ENCODE measurements around the gene PHF20. TPM values are rescaled to one million over a fixed set of nuclear protein-coding genes. Genes with fewer than 3 reads are reported as not detected.
"Not testable (repeated sequence)": the region's sequence is repeated elsewhere in the genome, so short reads cannot be mapped to it uniquely, and the experiment has no call there.

PHF20 gene
- total RNA-seq, 3 donors from 2014 or later: 48.5 to 60.0 (median 59.7) TPM

DNA sequence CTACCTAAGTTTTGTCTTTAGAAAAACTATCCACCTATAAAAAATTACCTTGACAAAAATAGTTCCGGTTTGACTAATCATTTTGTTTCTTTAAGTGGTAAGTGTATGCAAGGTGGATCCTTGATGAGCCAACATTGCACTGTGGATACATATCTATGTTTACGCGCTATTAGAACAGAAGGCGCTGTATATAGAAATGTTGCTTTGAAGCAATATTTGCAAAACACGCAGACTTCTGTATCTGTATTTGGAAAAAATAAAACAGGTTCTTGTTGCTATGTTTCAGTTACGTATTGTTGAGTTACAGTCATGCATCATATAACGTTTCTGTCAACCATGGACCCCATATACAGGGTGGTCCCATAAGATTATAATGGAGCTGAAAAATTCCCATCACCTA lies 178.3 kb downstream of the PHF20 start:
- no peak for DNase-seq (ENCODE audit: low spot score in 2 of 2)
- Histone ChIP-seq H3K9me3 (no peaks in the 10 kb centered on the region), H3K27ac (no peak overlapping the region), H3K4me3 (no peak overlapping the region), H3K4me1 (peaks cover 4 to 12% of the 10 kb centered on the region in 2 donors), H3K36me3 (no peaks in the 10 kb centered on the region), H3K27me3 (no peaks in the 10 kb centered on the region)
- intact Hi-C loops (cut with DNase I; ENCODE audit: low total_unique reads): no loop called here
- TF ChIP-seq POLR2A (IDR thresholded peaks at IDR 0.05) (no peak), POLR2AphosphoS5 (IDR thresholded peaks at IDR 0.05) (no peak)
- TF ChIP-seq, protein P1, sequence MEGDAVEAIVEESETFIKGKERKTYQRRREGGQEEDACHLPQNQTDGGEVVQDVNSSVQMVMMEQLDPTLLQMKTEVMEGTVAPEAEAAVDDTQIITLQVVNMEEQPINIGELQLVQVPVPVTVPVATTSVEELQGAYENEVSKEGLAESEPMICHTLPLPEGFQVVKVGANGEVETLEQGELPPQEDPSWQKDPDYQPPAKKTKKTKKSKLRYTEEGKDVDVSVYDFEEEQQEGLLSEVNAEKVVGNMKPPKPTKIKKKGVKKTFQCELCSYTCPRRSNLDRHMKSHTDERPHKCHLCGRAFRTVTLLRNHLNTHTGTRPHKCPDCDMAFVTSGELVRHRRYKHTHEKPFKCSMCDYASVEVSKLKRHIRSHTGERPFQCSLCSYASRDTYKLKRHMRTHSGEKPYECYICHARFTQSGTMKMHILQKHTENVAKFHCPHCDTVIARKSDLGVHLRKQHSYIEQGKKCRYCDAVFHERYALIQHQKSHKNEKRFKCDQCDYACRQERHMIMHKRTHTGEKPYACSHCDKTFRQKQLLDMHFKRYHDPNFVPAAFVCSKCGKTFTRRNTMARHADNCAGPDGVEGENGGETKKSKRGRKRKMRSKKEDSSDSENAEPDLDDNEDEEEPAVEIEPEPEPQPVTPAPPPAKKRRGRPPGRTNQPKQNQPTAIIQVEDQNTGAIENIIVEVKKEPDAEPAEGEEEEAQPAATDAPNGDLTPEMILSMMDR (IDR thresholded peaks at IDR 0.05): no peak

DNA sequence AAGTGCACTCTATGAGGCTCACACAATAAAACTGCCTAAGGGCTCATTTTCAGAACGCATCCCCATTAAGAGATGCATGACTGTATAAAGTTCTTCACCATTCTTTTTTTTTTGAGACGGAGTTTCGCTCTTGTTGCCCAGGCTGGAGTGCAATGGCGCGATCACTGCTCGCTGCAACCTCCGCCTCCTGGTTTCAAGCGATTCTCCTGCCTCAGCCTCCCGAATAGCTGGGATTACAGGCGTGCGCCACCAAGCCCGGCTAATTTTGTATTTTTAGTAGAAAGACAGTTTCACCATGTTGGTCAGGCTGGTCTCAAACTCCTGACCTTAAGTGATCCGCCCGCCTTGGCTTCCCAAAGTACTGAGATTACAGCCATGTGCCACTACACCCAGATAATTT lies 180.3 kb downstream of the PHF20 start:
- H3K36me3 ChIP-seq; H3K27me3 ChIP-seq; DNase-seq (ENCODE audit: low spot score in 2 of 2); H3K9me3 ChIP-seq; intact Hi-C loops (cut with DNase I; ENCODE audit: low total_unique reads); H3K4me3 ChIP-seq: not testable (repeated sequence)
- peaks cover 4 to 12% of the 10 kb centered on the region in 2 donors for H3K4me1 ChIP-seq
- H3K27ac ChIP-seq: peak overlapping the region; percentile 98 to 99

DNA sequence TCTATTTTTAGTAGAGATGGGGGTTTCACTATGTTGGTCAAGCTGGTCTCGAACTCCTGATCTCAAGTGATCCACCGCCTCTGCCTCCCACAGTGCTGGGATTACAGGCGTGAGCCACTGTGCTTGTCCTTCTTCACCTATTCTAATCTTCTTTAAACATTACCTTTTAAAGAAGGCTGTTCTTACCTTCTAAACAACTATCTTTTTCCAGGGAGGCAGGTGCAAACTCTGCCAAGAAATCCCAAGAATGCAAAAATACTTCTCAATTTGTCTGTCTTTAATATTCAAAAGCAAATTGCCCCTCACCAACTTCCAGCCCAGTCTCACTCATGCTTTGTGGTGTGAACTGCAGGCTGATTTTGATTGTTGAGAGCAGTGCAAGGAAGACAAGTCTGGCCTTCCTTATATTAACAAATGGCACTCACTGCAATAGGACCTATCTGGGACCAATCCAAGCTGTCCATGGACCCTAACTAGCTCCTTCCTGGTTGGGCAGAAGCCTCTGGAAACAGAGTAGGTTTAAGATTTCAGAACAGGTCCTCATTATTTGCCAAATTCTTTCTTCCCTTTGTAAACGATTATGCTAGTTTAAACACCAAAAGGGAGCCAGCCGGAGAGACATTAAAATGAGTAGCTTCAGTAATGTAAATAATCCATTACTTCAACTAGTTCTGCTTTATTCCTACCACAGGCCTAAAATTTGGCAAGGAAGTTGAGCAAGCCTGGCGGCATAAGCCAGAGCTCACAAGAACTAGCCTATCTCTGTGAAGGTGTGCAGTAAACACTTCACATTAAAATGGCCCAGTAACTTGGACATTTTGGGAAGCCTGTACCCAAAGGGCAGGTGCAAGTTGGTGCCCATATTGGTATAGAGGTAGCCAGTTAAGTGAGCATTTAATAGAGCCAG lies 180.9 kb downstream of the PHF20 start:
- Histone ChIP-seq H3K9me3 (no peaks in the 10 kb centered on the region), H3K27ac (peak overlapping the region; percentile 98 to 99), H3K27me3 (no peaks in the 10 kb centered on the region), H3K36me3 (no peaks in the 10 kb centered on the region), H3K4me3 (peak overlapping the region; percentile 95 to 96 (median 95)), H3K4me1 (peaks cover 4 to 12% of the 10 kb centered on the region in 2 donors)
- TF ChIP-seq, protein P1 (IDR thresholded peaks at IDR 0.05): no peak
- TF ChIP-seq POLR2A (IDR thresholded peaks at IDR 0.05): no peak
- no peak for TF ChIP-seq POLR2AphosphoS5 (IDR thresholded peaks at IDR 0.05)
- intact Hi-C loops (cut with DNase I; ENCODE audit: low total_unique reads): no loop called here
- DNase-seq (ENCODE audit: low spot score in 2 of 2): no peak

DNA sequence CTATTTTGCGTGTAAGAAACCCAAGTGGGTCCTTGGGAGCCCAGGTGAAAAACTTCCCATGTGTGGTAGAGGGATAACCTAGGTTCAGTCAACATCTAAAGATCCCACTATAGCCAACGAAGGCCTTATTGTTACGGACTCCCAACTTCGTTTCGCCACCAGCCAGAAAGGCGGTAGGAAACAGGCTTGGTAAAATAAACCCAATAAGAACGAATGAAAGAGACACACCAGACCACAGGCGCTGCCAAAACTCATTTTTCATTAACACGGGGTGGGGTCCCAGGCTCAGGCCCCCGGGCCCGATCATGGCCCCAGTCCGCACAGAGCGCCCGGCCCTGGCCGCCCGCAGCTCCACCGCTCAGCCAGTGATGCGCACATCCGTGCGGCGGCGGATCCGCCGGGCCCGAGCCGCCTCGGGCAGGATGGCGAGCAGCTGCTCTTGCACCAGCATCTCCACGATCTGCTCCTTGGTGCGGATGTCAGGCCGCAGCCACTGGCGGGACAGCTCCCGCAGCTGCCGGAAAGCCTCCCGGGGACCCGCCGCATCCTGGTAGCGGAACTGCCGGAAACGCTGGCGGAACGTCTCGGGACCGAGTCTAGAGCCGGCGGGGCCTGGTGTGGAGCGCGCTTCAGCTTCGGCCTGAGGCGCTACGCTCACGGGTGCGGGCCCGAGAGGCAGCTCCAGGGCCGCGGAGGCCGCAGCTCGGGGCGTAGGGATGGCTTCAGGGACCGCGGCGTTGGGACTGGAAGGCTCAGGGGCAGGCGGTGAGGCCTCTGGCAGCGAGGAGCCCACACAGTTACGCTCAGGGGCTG lies 181.8 kb downstream of the PHF20 start:
- H3K4me1 ChIP-seq: peaks cover 4 to 12% of the 10 kb centered on the region in 2 donors
- intact Hi-C loops (cut with DNase I; ENCODE audit: low total_unique reads): no loop called here
- no peaks in the 10 kb centered on the region for H3K27me3 ChIP-seq
- peak; percentile 27 to 61 for DNase-seq (ENCODE audit: low spot score in 2 of 2)
- H3K27ac ChIP-seq: peak overlapping the region; percentile 98 to 99
- peak in 1 of 3 donors; percentile 12 for TF ChIP-seq POLR2AphosphoS5 (IDR thresholded peaks at IDR 0.05)
- TF ChIP-seq POLR2A (IDR thresholded peaks at IDR 0.05): no peak
- H3K4me3 ChIP-seq: peak overlapping the region; percentile 95 to 96 (median 95)
- no peaks in the 10 kb centered on the region for H3K36me3 ChIP-seq
- no peaks in the 10 kb centered on the region for H3K9me3 ChIP-seq

DNA sequence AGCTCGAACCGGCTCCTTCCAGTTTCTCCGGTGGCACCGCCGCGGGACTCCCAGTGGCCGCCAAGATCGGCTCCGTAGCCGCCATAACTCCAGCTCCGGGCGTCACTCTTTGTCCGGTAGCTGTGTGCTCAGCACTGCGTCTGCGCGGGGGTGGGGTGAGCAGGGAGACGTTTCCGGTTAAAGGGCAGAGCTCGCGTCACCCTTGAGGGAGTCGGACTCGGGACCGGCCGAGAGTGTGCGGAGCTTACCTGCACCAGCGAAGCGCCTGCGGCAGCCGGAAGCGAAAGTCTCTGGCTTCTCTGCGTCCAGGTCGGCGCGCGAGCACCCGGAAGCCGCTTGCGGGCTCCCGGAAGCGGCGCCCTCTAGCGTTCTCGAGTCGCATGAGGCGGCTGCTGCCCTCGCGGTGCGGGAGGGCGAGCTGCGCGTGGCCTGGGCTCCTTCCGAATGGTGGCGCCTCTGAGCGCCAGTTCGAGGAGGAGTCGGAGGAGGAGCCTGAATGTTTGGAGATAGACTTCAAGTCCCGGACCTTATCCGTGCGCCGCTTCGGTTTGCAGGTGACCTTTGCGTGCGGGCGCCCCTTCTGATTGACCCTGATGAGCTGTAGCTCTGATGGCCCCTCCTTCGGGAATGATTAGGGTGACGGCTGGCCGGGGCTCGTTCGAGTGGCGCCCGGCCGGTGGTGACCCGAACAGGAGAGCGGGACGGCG lies 182.5 kb downstream of the PHF20 start, which contains the start of gene SCAND1:
SCAND1 (minus strand) TSS at position 303 of the 707 bp plus-strand sequence; CDS start at position 85, 218 bp downstream.
- peak within 1 kb of the TSS; percentile 95 to 96 (median 95) for H3K4me3 ChIP-seq
- peaks cover 4 to 12% of the 10 kb centered on the region in 2 donors for H3K4me1 ChIP-seq
- peak; percentile 95 to 96 for DNase-seq (ENCODE audit: low spot score in 2 of 2)
- H3K27ac ChIP-seq: peak within 1 kb of the TSS; percentile 98 to 99
- intact Hi-C loops (cut with DNase I; ENCODE audit: low total_unique reads): no loop called here
- no peaks in the 10 kb centered on the region for H3K9me3 ChIP-seq
- TF ChIP-seq, protein P1 (IDR thresholded peaks at IDR 0.05): peak; percentile 76 to 97 (median 91)
- TF ChIP-seq POLR2A (IDR thresholded peaks at IDR 0.05) (peak; percentile 57), POLR2AphosphoS5 (IDR thresholded peaks at IDR 0.05) (peak; percentile 55 to 77 (median 70))
- no peaks in the 10 kb centered on the region for H3K27me3 ChIP-seq
- H3K36me3 ChIP-seq: no peaks in the 10 kb centered on the region

Data from breast epithelium (tissue), 4 donors.